ENCODE data around the gene SREBF1. TPM values are rescaled to one million over a fixed set of nuclear protein-coding genes. Genes with fewer than 3 reads are reported as not detected.

Gene SREBF1
- polyA plus RNA-seq, 1 experiment, result 13.6 TPM

DNA sequence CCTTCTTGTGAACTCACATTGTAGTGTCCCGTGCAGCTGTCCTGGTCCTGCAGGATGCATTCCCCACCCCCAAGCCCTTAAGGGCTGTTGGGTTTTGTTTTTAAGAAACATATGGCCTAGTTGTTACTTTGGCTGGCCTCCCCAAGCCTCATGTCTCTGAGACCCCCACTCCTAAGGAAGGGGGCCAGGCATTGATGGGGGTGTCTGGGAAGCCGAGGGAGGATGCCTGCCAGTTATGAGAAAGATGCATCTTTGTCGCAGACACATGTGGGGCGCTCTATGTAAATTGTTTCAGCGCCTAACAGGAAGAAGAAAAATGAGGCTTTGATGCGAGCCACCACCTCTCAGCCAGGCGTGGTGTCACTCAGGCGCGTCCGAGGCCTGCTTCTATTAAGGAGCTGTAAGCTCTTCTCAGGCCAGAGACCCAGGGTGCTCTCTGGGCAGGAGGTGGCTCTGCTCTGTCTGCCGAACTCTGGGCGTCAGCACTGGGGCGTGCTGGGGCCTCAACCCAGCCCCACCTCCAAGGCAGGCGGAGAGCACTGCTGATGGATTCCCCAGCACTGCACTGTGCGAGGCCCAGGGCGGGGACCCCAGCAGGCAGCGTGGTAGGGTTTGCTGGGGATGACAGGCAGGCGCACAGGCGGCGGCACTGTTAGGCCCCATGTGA lies 70.6 kb downstream of the SREBF1 start:
- Histone ChIP-seq H3K4me3 (ENCODE audit: low read depth, low read length) (no peak overlapping the region), H3K9me3 (ENCODE audit: control insufficient read depth, insufficient read depth, low read length) (no peaks in the 10 kb centered on the region), H3K27ac (ENCODE audit: low read depth, low read length) (no peak overlapping the region), H3K27me3 (ENCODE audit: control insufficient read depth, insufficient read depth, low read length) (no peaks in the 10 kb centered on the region)
- ChIA-PET POLR2A (interaction anchor here (0.7 kb wide), 1 partner anchor 26 kb away, joined by 14 read pairs; no protein-coding TSS in a partner anchor), CTCF (no interaction called here)
- TF ChIP-seq, protein P1, sequence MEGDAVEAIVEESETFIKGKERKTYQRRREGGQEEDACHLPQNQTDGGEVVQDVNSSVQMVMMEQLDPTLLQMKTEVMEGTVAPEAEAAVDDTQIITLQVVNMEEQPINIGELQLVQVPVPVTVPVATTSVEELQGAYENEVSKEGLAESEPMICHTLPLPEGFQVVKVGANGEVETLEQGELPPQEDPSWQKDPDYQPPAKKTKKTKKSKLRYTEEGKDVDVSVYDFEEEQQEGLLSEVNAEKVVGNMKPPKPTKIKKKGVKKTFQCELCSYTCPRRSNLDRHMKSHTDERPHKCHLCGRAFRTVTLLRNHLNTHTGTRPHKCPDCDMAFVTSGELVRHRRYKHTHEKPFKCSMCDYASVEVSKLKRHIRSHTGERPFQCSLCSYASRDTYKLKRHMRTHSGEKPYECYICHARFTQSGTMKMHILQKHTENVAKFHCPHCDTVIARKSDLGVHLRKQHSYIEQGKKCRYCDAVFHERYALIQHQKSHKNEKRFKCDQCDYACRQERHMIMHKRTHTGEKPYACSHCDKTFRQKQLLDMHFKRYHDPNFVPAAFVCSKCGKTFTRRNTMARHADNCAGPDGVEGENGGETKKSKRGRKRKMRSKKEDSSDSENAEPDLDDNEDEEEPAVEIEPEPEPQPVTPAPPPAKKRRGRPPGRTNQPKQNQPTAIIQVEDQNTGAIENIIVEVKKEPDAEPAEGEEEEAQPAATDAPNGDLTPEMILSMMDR (IDR thresholded peaks at IDR 0.05; ENCODE audit: low read depth, low read length), result no peak
- no peak for DNase-seq (ENCODE audit: low read depth, low spot score)

DNA sequence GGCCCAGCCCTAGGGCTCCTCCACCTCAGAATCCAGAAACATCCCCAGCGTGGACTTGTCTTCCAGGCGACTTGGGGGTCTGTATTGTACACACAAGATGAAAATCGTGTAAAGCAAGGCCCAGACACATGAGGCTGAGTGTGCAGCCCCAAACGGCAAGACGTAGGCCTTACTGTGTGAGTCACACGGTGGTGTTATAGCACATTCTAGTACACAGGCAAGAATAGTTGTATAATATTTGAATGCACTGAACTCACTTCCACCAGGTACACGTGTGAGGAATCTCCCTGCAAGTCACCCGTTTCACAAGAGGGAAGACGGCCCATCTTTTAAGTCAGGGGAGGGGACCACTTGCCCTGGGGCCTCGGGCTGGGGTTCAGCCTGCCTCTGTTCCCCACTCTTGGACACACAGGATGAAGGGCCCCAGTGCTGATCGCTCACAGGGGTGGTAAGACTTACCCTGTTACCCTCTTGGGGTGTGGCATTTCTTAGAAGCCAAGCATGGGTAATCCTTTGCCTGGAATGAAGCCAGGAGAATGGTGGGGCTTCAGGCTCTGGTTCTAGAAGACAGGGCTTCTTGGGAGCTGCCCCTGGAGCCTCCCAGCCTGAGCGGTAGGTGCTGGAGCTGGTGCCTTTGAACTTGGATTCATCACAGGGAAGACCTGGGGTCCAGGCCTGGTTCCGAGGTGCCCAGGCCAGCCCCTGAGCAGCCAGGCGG lies 71.3 kb downstream of the SREBF1 start:
- H3K27me3 ChIP-seq (ENCODE audit: control insufficient read depth, insufficient read depth, low read length), result no peaks in the 10 kb centered on the region
- ChIA-PET CTCF (no interaction called here), POLR2A (no interaction called here)
- H3K9me3 ChIP-seq (ENCODE audit: control insufficient read depth, insufficient read depth, low read length), result no peaks in the 10 kb centered on the region
- no peak overlapping the region for H3K27ac ChIP-seq (ENCODE audit: low read depth, low read length)
- DNase-seq (ENCODE audit: low read depth, low spot score), result no peak
- H3K4me3 ChIP-seq (ENCODE audit: low read depth, low read length), result no peak overlapping the region
- TF ChIP-seq, protein P1 (IDR thresholded peaks at IDR 0.05; ENCODE audit: low read depth, low read length), result no peak

DNA sequence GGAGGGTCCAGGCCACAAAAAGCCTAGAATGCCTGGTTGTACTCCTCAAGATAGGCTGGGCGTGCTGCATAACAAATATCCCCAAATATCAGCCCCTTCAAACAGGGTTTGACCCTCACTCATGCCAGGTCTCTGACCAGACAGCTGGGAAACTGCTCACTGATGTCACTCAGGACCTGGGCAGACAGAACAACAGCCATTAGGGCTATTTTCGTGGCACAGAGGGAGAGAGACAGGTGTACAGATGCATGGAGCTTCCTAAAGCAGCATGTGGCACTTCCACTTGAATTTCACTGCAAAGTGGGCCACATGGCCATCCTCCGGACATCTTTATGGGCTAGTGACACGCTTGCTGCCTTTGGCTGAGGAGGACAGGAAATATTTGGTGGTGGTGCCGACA lies 73.1 kb downstream of the SREBF1 start:
- H3K27ac ChIP-seq (ENCODE audit: low read depth, low read length), result no peak overlapping the region
- H3K9me3 ChIP-seq (ENCODE audit: control insufficient read depth, insufficient read depth, low read length), result no peaks in the 10 kb centered on the region
- DNase-seq (ENCODE audit: low read depth, low spot score), result no peak
- POLR2A ChIA-PET, result no interaction called here
- CTCF ChIA-PET, result no interaction called here
- TF ChIP-seq, protein P1 (IDR thresholded peaks at IDR 0.05; ENCODE audit: low read depth, low read length), result no peak
- no peaks in the 10 kb centered on the region for H3K27me3 ChIP-seq (ENCODE audit: control insufficient read depth, insufficient read depth, low read length)
- no peak overlapping the region for H3K4me3 ChIP-seq (ENCODE audit: low read depth, low read length)

DNA sequence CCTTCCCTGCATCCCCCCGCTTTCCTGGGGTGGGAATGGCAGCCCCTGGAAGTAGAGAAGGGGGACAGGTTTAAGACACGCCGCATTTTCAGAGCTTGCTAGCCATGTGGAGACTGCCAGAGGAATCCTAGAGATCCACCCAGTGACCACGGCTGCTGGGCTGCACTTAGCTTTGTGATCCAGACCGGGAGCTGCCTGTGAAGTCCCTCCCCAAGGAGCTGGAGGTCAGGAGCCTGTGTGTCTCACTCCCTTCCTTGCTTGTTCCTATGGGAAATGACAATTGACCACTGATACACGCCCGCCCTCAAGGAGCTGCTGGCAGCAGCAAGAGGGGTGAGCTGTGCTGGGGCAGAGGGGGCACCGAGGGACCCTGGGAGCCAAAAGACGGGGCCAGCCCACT lies 73.7 kb downstream of the SREBF1 start:
- no peak overlapping the region for H3K27ac ChIP-seq (ENCODE audit: low read depth, low read length)
- TF ChIP-seq, protein P1 (IDR thresholded peaks at IDR 0.05; ENCODE audit: low read depth, low read length), result no peak
- H3K4me3 ChIP-seq (ENCODE audit: low read depth, low read length), result no peak overlapping the region
- H3K27me3 ChIP-seq (ENCODE audit: control insufficient read depth, insufficient read depth, low read length), result no peaks in the 10 kb centered on the region
- POLR2A ChIA-PET, result no interaction called here
- H3K9me3 ChIP-seq (ENCODE audit: control insufficient read depth, insufficient read depth, low read length), result no peaks in the 10 kb centered on the region
- CTCF ChIA-PET, result no interaction called here
- no peak for DNase-seq (ENCODE audit: low read depth, low spot score)

DNA sequence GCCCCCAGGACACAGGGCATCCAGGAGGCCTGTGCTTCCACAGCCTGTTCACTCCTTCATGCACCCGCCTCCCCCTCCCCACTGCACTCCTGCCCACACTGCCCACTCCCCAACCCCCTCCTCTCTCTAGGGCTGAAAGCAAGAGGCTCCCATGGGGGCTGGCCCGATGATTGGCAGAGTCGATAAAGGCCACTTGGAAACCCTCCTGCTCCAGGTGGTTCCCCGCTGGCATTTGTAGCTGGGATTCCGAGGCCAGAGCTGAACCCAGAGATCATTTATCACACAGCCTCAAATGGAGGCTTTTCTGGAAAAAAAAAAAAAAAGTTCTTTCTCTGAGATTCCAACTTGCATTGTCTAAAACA lies 74.1 kb downstream of the SREBF1 start:
- CTCF ChIA-PET, result no interaction called here
- Histone ChIP-seq H3K27ac (ENCODE audit: low read depth, low read length) (no peak overlapping the region), H3K4me3 (ENCODE audit: low read depth, low read length) (no peak overlapping the region), H3K9me3 (ENCODE audit: control insufficient read depth, insufficient read depth, low read length) (no peaks in the 10 kb centered on the region), H3K27me3 (ENCODE audit: control insufficient read depth, insufficient read depth, low read length) (no peaks in the 10 kb centered on the region)
- TF ChIP-seq, protein P1 (IDR thresholded peaks at IDR 0.05; ENCODE audit: low read depth, low read length), result no peak
- POLR2A ChIA-PET, result no interaction called here
- no peak for DNase-seq (ENCODE audit: low read depth, low spot score)

All from AG04450 (cell line).